HEK293 (cell line): ENCODE data around the gene ABHD16B.

Experiments
- INSM2 ChIP-seq: fragments of 450-650 bp; formaldehyde crosslinking; IDR thresholded peaks from 2 replicates; pipeline ENCODE4 v1.5.1; 2016; ENCODE audit warnings: missing biosample characterization, missing genetic modification characterization
- SALL2 ChIP-seq: fragments of 450-650 bp; formaldehyde crosslinking; IDR thresholded peaks from 2 replicates; pipeline ENCODE4 v1.5.0; 2017; ENCODE audit warnings: missing biosample characterization, mild to moderate bottlenecking, missing genetic modification characterization, borderline replicate concordance
- SCRT2 ChIP-seq: fragments of 450-650 bp; formaldehyde crosslinking; IDR thresholded peaks from 2 replicates; pipeline ENCODE4 v1.5.1; 2016; ENCODE audit warnings: missing biosample characterization, missing genetic modification characterization
- SP2 ChIP-seq: fragments of 450-650 bp; formaldehyde crosslinking; IDR thresholded peaks from 2 replicates; pipeline ENCODE4 v1.5.1; 2016; ENCODE audit warnings: missing biosample characterization, missing genetic modification characterization
- ZBTB10 ChIP-seq: fragments of 450-650 bp; formaldehyde crosslinking; IDR thresholded peaks from 2 replicates; pipeline ENCODE4 v1.5.1; 2016; ENCODE audit warnings: missing biosample characterization, missing genetic modification characterization
- ZFP41 ChIP-seq: fragments of 450-650 bp; formaldehyde crosslinking; IDR thresholded peaks from 2 replicates; pipeline ENCODE4 v1.5.1; 2016; ENCODE audit warnings: missing biosample characterization, missing genetic modification characterization, borderline replicate concordance
- ZNF10 ChIP-seq: fragments of 450-650 bp; formaldehyde crosslinking; IDR thresholded peaks from 2 replicates; pipeline ENCODE4 v1.5.1; 2017; ENCODE audit warnings: missing biosample characterization, missing genetic modification characterization
- ZNF138 ChIP-seq: fragments of 450-650 bp; formaldehyde crosslinking; IDR thresholded peaks from 2 replicates; pipeline ENCODE4 v1.5.1; 2016; ENCODE audit warnings: missing biosample characterization, missing genetic modification characterization, borderline replicate concordance
- ZNF140 ChIP-seq: fragments of 450-650 bp; formaldehyde crosslinking; IDR thresholded peaks from 2 replicates; pipeline ENCODE4 v1.5.1; 2016; ENCODE audit warnings: missing biosample characterization, missing genetic modification characterization
- ZNF155 ChIP-seq: fragments of 450-650 bp; formaldehyde crosslinking; IDR thresholded peaks from 2 replicates; pipeline ENCODE4 v1.5.1; 2016; ENCODE audit warnings: missing biosample characterization, missing genetic modification characterization
- ZNF169 ChIP-seq: fragments of 450-650 bp; formaldehyde crosslinking; IDR thresholded peaks from 2 replicates; pipeline ENCODE4 v1.5.1; 2016; ENCODE audit warnings: missing biosample characterization, missing genetic modification characterization
- ZNF19 ChIP-seq: fragments of 450-650 bp; formaldehyde crosslinking; IDR thresholded peaks from 2 replicates; pipeline ENCODE4; 2016; ENCODE audit warnings: missing biosample characterization, missing genetic modification characterization, low read depth
- ZNF221 ChIP-seq: fragments of 450-650 bp; formaldehyde crosslinking; IDR thresholded peaks from 2 replicates; pipeline ENCODE4 v1.5.1; 2017; ENCODE audit warnings: missing biosample characterization, missing genetic modification characterization, borderline replicate concordance
- ZNF223 ChIP-seq: fragments of 450-650 bp; formaldehyde crosslinking; IDR thresholded peaks from 2 replicates; pipeline ENCODE4 v1.5.1; 2016; ENCODE audit warnings: missing biosample characterization, missing genetic modification characterization
- ZNF473 ChIP-seq: fragments of 450-650 bp; formaldehyde crosslinking; IDR thresholded peaks from 2 replicates; pipeline ENCODE4 v1.5.1; 2017; ENCODE audit warnings: missing biosample characterization, missing genetic modification characterization
- ZNF544 ChIP-seq: fragments of 450-650 bp; formaldehyde crosslinking; IDR thresholded peaks from 2 replicates; pipeline ENCODE4 v1.5.0; 2017; ENCODE audit warnings: missing biosample characterization, missing genetic modification characterization
- ZNF585B ChIP-seq: fragments of 450-650 bp; formaldehyde crosslinking; IDR thresholded peaks from 2 replicates; pipeline ENCODE4 v1.5.1; 2016; ENCODE audit warnings: missing biosample characterization, missing genetic modification characterization
- ZNF654 ChIP-seq: fragments of 450-650 bp; formaldehyde crosslinking; IDR thresholded peaks from 2 replicates; pipeline ENCODE4 v1.5.1; 2016; ENCODE audit warnings: low read depth, missing biosample characterization, missing genetic modification characterization
- ZNF658 ChIP-seq: fragments of 450-650 bp; formaldehyde crosslinking; IDR thresholded peaks from 2 replicates; pipeline ENCODE4; 2016; ENCODE audit warnings: missing biosample characterization, missing genetic modification characterization
- ZNF660 ChIP-seq: fragments of 450-650 bp; IDR thresholded peaks from 2 replicates; pipeline ENCODE4 v1.5.1; 2018; ENCODE audit warnings: missing biosample characterization, mild to moderate bottlenecking, missing genetic modification characterization
- ZNF701 ChIP-seq: fragments of 450-650 bp; formaldehyde crosslinking; IDR thresholded peaks from 2 replicates; pipeline ENCODE4 v1.5.1; 2016; ENCODE audit warnings: missing biosample characterization, missing genetic modification characterization
- ZNF791 ChIP-seq: fragments of 450-650 bp; formaldehyde crosslinking; IDR thresholded peaks from 2 replicates; pipeline ENCODE4 v1.5.1; 2016; ENCODE audit warnings: missing biosample characterization, missing genetic modification characterization
- ZXDB ChIP-seq: fragments of 450-650 bp; formaldehyde crosslinking; IDR thresholded peaks from 2 replicates; pipeline ENCODE4 v1.5.1; 2016; ENCODE audit warnings: missing biosample characterization, missing genetic modification characterization
- TF ChIP-seq, protein P1 (sequence below): fragments of 450-650 bp; formaldehyde crosslinking; IDR thresholded peaks from 2 replicates; pipeline ENCODE4 v1.5.0; 2017; ENCODE audit warnings: missing biosample characterization, missing genetic modification characterization, borderline replicate concordance
- TF ChIP-seq, protein P2 (sequence below): fragments of 450-650 bp; formaldehyde crosslinking; IDR thresholded peaks from 2 replicates; pipeline ENCODE4 v1.5.1; 2017; ENCODE audit warnings: missing biosample characterization, missing genetic modification characterization
- TF ChIP-seq, protein P3 (sequence below): fragments of 450-650 bp; formaldehyde crosslinking; IDR thresholded peaks from 2 replicates; pipeline ENCODE4 v1.5.1; 2016; ENCODE audit warnings: missing biosample characterization, missing genetic modification characterization
- TF ChIP-seq, protein P4 (sequence below): fragments of 450-650 bp; formaldehyde crosslinking; IDR thresholded peaks from 2 replicates; pipeline ENCODE4 v1.5.1; 2017; ENCODE audit warnings: missing biosample characterization, missing genetic modification characterization

ABHD16B gene

DNA sequence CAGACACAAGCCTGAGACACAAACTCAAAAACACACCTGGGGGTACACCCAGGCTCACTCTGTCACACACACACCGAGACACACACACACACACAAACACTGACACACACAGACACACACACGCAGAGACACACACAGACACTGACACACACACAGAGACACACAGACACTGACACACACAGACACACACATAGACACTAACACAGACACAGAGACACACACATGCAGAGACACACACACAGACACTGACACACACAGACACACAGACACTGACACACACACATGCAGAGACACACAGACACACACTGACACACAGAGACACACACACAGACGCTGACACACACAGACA, 14.4 kb upstream of the ABHD16B start (continued):
- TF ChIP-seq ZNF19 (tag by site-specific recombination) (no peak), SALL2 (tag by site-specific recombination) (no peak), ZNF138 (tag by site-specific recombination) (no peak), ZBTB10 (peak; percentile 66), ZNF701 (tag by site-specific recombination) (no peak), ZNF544 (tag by site-specific recombination) (0 out of 2 replicates have a peak, but pooled peaks have one; percentile 13), ZNF221 (tag by site-specific recombination) (no peak), ZNF140 (no peak), ZNF791 (tag by site-specific recombination) (peak; percentile 67; the same call in 1 of the 2 replicates), ZNF223 (tag by site-specific recombination) (no peak), ZNF660 (tag by site-specific recombination) (no peak), ZNF155 (tag by site-specific recombination) (no peak), ZNF658 (tag by site-specific recombination) (no peak), ZNF10 (tag by site-specific recombination) (no peak), ZXDB (tag by site-specific recombination) (no peak), ZNF473 (peak; percentile 58; the same call in 1 of the 2 replicates), SP2 (no peak), ZNF654 (no peak), INSM2 (tag by site-specific recombination) (peak; percentile 33; the same call in 1 of the 2 replicates), ZNF585B (tag by site-specific recombination) (no peak), SCRT2 (tag by site-specific recombination) (no peak), ZNF169 (no peak), ZFP41 (tag by site-specific recombination) (no peak)
- TF ChIP-seq, protein P1, sequence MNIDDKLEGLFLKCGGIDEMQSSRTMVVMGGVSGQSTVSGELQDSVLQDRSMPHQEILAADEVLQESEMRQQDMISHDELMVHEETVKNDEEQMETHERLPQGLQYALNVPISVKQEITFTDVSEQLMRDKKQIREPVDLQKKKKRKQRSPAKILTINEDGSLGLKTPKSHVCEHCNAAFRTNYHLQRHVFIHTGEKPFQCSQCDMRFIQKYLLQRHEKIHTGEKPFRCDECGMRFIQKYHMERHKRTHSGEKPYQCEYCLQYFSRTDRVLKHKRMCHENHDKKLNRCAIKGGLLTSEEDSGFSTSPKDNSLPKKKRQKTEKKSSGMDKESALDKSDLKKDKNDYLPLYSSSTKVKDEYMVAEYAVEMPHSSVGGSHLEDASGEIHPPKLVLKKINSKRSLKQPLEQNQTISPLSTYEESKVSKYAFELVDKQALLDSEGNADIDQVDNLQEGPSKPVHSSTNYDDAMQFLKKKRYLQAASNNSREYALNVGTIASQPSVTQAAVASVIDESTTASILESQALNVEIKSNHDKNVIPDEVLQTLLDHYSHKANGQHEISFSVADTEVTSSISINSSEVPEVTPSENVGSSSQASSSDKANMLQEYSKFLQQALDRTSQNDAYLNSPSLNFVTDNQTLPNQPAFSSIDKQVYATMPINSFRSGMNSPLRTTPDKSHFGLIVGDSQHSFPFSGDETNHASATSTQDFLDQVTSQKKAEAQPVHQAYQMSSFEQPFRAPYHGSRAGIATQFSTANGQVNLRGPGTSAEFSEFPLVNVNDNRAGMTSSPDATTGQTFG, result 0 out of 2 replicates have a peak, but pooled peaks have one; percentile 62
- TF ChIP-seq, protein P2, sequence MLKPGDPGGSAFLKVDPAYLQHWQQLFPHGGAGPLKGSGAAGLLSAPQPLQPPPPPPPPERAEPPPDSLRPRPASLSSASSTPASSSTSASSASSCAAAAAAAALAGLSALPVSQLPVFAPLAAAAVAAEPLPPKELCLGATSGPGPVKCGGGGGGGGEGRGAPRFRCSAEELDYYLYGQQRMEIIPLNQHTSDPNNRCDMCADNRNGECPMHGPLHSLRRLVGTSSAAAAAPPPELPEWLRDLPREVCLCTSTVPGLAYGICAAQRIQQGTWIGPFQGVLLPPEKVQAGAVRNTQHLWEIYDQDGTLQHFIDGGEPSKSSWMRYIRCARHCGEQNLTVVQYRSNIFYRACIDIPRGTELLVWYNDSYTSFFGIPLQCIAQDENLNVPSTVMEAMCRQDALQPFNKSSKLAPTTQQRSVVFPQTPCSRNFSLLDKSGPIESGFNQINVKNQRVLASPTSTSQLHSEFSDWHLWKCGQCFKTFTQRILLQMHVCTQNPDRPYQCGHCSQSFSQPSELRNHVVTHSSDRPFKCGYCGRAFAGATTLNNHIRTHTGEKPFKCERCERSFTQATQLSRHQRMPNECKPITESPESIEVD (tag by site-specific recombination), result no peak
- TF ChIP-seq, protein P3, sequence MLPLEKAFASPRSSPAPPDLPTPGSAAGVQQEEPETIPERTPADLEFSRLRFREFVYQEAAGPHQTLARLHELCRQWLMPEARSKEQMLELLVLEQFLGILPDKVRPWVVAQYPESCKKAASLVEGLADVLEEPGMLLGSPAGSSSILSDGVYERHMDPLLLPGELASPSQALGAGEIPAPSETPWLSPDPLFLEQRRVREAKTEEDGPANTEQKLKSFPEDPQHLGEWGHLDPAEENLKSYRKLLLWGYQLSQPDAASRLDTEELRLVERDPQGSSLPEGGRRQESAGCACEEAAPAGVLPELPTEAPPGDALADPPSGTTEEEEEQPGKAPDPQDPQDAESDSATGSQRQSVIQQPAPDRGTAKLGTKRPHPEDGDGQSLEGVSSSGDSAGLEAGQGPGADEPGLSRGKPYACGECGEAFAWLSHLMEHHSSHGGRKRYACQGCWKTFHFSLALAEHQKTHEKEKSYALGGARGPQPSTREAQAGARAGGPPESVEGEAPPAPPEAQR, result no peak
- TF ChIP-seq, protein P4, sequence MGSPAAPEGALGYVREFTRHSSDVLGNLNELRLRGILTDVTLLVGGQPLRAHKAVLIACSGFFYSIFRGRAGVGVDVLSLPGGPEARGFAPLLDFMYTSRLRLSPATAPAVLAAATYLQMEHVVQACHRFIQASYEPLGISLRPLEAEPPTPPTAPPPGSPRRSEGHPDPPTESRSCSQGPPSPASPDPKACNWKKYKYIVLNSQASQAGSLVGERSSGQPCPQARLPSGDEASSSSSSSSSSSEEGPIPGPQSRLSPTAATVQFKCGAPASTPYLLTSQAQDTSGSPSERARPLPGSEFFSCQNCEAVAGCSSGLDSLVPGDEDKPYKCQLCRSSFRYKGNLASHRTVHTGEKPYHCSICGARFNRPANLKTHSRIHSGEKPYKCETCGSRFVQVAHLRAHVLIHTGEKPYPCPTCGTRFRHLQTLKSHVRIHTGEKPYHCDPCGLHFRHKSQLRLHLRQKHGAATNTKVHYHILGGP (tag by site-specific recombination), result no peak
